Adipose tissue (tissue), 3 donors: Measurements from ENCODE around the gene EPYC. TPM values are rescaled to one million over a fixed set of nuclear protein-coding genes. Genes with fewer than 3 reads are reported as not detected.

Experiments
- H3K27ac ChIP-seq: one replicate; pipeline ENCODE4 v1.5.1; 2013; ENCODE audit warnings: low read depth, low read length
- WGBS, 3 donors: extraction: QIAGEN DNeasy Blood & Tissue Kit; methylation state at CpG; one replicate each; pipeline ENCODE4 v1.1.7; 2013; 5-methylcytosine and 5-hydroxymethylcytosine counted together
- polyA plus RNA-seq, 3 donors: library from polyadenylated mRNA; stranded (reverse); fragments of 200-250 nt; gene quantifications; one replicate each; pipeline ENCODE4 v1.2.3, GENCODE V29; 2013
- donor health status: healthy with polysubstance abuse.
- donor health status: Bipolar disorder and iron deficiency.
- donor health status: healthy.

EPYC gene
- polyA plus RNA-seq, 3 donors = 0.04 to 3.8 TPM; not detected in 1

GRCh38 chr12:90936230-90937005 is 68.4 kb downstream of the EPYC start:
- WGBS, 3 donors = 93 to 99% (median 94%) methylated on average over 5 of the region's 5 CpGs
- no peak overlapping the region for H3K27ac ChIP-seq

DNA sequence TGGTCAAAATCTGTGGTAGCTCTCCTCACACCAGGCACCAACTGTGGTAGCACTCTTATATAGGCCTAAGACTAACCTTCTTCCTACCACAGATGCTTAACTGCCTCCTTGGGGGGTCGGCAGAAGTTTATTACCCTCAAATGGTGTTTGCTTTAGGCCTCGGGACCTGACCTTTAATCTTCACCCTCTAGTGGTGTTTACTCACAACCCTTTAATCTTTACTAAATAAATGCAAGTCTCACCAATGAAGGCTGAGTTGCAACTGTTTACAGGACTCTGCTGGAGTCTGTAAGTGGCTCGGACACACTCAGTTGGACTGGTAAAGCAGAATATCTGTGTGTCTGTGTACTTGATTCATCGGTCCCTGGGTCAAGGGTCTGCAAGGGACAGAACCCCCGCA is 79.2 kb downstream of the EPYC start:
- H3K27ac ChIP-seq = no peak overlapping the region
- 51 to 88% (median 85%) methylated on average over 5 of the region's 5 CpGs for WGBS, 3 donors

DNA sequence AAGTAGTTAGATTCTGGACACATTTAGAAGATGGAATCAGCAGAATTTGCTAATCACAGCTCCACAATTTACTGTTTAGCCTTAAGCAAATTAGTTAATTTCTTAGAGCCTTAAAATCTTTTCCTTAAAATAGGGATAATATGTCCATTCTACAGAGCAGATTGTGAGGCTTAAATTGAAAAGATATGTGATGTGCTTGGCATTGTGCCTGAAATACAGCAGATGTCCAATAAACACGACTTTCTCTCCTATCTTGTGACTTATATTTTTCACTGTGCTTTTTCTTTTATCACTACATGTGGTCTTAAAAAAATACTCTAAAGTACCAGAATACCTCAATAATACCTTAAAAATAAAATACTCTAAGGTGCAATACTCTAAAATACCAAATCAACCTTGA is 80.4 kb downstream of the EPYC start:
- H3K27ac ChIP-seq = no peak overlapping the region
- 44 to 57% (median 44%) methylated on average over 1 of the region's 1 CpG for WGBS, 3 donors

DNA sequence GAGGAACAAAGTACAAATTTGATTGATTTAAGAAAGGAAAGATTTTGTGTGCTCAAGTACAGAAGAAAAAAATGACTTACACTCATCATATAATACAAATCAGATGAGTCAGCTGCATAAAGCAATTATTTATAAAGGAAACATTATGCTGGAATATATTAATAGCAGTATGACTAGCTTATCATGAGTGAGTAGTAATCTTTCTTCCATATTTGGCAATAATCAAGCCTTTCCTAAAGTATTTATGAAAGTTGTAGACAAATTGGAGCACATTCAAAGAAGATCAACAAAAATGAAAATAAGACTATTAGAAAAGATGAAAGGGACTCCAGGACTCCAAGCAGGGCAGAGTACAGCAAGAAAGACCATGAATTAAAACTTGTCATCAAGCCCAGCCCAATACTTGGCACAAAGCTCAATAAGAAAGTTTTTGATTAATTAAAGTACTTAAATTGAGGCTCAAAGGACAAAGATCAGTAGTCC is 82.6 kb downstream of the EPYC start:
- H3K27ac ChIP-seq = no peak overlapping the region

DNA sequence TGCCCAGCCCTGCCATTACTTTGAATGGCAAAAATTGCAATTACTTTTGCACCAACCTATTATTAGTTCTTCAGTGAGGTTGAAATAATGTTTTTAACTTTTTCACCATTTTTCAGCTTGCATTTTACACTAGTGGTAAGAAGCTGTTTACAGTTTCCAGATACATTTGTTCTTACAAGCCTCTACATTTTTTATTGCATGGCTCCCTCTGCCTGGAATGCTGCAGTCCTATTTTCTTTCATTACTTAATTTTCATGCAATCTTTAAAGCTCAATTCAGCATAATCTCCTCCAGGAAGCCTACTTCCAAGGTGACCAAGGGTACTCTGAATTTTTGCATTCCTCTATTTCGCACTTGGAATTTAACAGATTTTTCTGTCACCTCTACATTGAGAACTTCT is 83.2 kb downstream of the EPYC start:
- H3K27ac ChIP-seq = no peak overlapping the region
- WGBS, 3 donors = 89 to 93% (median 91%) methylated on average over 1 of the region's 1 CpG

DNA sequence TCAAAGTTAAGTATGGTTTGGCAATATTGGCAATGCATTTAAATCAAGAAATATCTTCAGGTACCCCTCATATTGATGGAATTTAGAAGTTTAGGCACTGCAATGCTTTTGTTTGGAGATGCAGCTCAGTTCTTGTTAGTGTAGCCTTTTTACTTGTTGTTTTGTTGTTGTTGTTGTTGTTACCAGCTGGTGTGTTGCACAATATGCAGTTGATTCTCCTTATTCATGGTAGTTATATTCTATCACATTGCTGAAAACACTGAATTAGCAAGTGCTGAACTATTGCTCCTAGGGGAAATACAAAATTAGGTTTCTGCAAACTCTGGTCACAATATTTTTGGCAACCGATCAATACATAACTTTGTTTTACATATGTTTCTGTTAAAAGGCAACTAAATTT is 84.5 kb downstream of the EPYC start:
- 85 to 91% (median 85%) methylated on average over 1 of the region's 1 CpG for WGBS, 3 donors
- no peak overlapping the region for H3K27ac ChIP-seq

DNA sequence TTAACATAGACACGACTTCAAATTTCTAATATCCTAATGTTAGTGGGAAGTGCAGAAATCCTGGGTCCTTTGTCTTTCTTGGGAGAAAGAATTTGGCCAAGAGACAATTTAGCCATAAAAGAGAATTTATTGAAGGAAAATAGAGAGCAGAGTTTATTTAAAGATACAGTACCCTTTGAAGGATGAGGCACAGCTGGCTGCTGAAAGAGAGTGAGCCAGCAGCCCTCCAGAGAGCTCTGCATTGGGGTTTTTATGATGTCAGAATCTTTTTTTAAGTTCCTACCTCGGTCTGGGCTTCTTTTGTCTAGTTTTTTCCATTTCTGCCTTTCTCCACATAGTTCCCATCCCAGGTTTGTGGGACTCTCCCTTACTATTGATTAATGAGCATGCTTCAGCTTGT is 87.3 kb downstream of the EPYC start:
- WGBS, 3 donors = 55 to 64% (median 56%) methylated on average over 2 of the region's 2 CpGs
- H3K27ac ChIP-seq = no peak overlapping the region

DNA sequence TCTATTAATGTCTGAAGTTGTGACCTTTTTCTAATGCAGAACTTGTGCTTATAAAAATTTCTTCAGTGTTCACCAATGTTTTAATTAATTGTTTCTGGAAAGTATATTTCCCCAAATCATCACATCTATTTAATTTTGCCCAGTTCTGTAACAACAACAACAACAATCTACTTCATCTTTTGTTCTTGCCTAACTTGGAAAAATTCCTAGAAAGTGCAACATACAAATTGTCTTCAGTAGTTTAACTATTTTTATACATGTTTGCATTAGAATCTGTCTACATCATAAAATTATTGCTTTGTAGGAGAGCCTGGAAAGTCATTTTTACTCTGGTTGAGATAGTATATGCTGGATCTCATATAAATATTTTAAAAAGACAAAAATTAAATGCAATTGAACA is 88.3 kb downstream of the EPYC start:
- H3K27ac ChIP-seq = no peak overlapping the region

DNA sequence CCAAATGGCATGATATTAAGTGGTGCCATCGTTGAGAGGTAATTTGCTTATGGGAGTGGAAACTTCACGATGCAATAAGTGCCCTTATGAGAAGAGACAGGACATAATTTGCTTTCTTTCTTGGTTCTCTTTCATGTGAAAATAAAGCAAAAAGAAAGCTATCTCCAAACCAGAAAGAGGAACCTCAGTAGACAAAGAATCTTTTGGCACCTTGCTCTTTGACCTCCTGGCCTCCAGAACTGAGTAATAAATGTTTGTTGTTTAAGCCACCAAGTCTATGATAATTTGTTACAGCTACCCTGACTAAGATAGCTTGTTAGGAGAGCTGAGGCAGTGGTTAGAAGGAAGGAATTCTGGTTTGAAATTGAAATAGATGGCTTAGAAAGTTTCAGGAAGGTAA is 89.4 kb downstream of the EPYC start:
- 77 to 92% (median 91%) methylated on average over 2 of the region's 2 CpGs for WGBS, 3 donors
- no peak overlapping the region for H3K27ac ChIP-seq

Other genes starting within 250 kb of the EPYC start
- gene CCER1, start 49.8 kb downstream of the EPYC start, polyA plus RNA-seq = not detected
- under 1 TPM in 1 of 3 donors, not detected in 2; 0.03 TPM for gene KERA, start 53.1 kb upstream of the EPYC start, polyA plus RNA-seq
- gene LUM, start 106.5 kb upstream of the EPYC start, polyA plus RNA-seq = 100 to 1,000 TPM in 1 of 3 donors, 10 to 100 TPM in 2; 17.0 to 440 (median 94.2) TPM
- 1,000 to 10,000 TPM in 1 of 3 donors, 100 to 1,000 TPM in 2; 109 to 1,769 (median 659) TPM for gene DCN, start 177.8 kb upstream of the EPYC start, polyA plus RNA-seq